NCI-H2081 (cell line): ENCODE data around the gene DHRS3.
A peak's percentile ranks its signal among the peaks of the same experiment; 100 is the strongest.
"Not testable (repeated sequence)": the region's sequence is repeated elsewhere in the genome, so short reads cannot be mapped to it uniquely, and the experiment has no call there.

Experiments used
- DNase-seq, 2 experiments: peaks; one replicate each; lab custom pipeline; 2025; lab: John Stamatoyannopoulos, UW

The DHRS3 gene

GRCh38 chr1:12617901-12618660 is at the start of gene DHRS3:
TSS of gene DHRS3 (minus strand) at chr1:12618210. CDS start at chr1:12617348, 862 bp downstream.
- peak; percentile 27 to 49 for DNase-seq

GRCh38 chr1:12666141-12666735 is 48.2 kb upstream of the DHRS3 start:
- no peak for DNase-seq

- DNase-seq, result no peak
Observed at GRCh38 chr1:12665511-12665910, 47.5 kb upstream of the DHRS3 start.

- no peak for DNase-seq
Observed at GRCh38 chr1:12662556-12662955, 44.5 kb upstream of the DHRS3 start.

- no peak for DNase-seq
Observed at GRCh38 chr1:12661606-12662219, 43.7 kb upstream of the DHRS3 start.

- DNase-seq, result peak; percentile 77 to 80
Observed at GRCh38 chr1:12658531-12659453, 40.8 kb upstream of the DHRS3 start.

- DNase-seq, result not testable (repeated sequence)
Observed at GRCh38 chr1:12657885-12658512, 40.0 kb upstream of the DHRS3 start.

GRCh38 chr1:12657060-12657884 is 39.3 kb upstream of the DHRS3 start:
- DNase-seq, result no peak

- DNase-seq, result no peak
Observed at GRCh38 chr1:12656575-12656974, 38.6 kb upstream of the DHRS3 start.

GRCh38 chr1:12654657-12655056 is 36.6 kb upstream of the DHRS3 start:
- no peak for DNase-seq

- no peak for DNase-seq
Observed at GRCh38 chr1:12654004-12654567, 36.1 kb upstream of the DHRS3 start.

GRCh38 chr1:12649971-12650421 is 32.0 kb upstream of the DHRS3 start:
- no peak for DNase-seq

- no peak for DNase-seq
Observed at GRCh38 chr1:12648741-12649140, 30.7 kb upstream of the DHRS3 start.

GRCh38 chr1:12645401-12645800 is 27.4 kb upstream of the DHRS3 start:
- not testable (repeated sequence) for DNase-seq

- no peak for DNase-seq
Observed at GRCh38 chr1:12644829-12645228, 26.8 kb upstream of the DHRS3 start.

GRCh38 chr1:12644237-12644636 is 26.2 kb upstream of the DHRS3 start:
- no peak for DNase-seq

GRCh38 chr1:12643785-12644184 is 25.8 kb upstream of the DHRS3 start, which contains the start of gene AADACL4:
TSS of gene AADACL4 (plus strand) at chr1:12644085. CDS start at chr1:12644547, 462 bp downstream.
- DNase-seq, result no peak

GRCh38 chr1:12643079-12643478 is 25.1 kb upstream of the DHRS3 start:
- no peak for DNase-seq

- DNase-seq, result no peak
Observed at GRCh38 chr1:12640958-12641272, 22.9 kb upstream of the DHRS3 start.

- no peak for DNase-seq
Observed at GRCh38 chr1:12640237-12640957, 22.4 kb upstream of the DHRS3 start.
